T-helper 2 cell (primary cell): ENCODE measurements around the gene C10orf105.
A peak's percentile ranks its signal among the peaks of the same experiment; 100 is the strongest.

Experiments
- DNase-seq, 5 experiments: peaks; one replicate each; pipeline versions ENCODE4 v3.0.0 to v3.0.0-alpha.2; 2012 to 2022

C10orf105 gene

GRCh38 chr10:71715860-71716259 lies 3.7 kb downstream of the C10orf105 start:
- no peak for DNase-seq

- no peak for DNase-seq
These were observed 4.6 kb downstream of the C10orf105 start for GRCh38 chr10:71715026-71715425.

GRCh38 chr10:71714592-71714991 lies 5.0 kb downstream of the C10orf105 start:
- no peak for DNase-seq

- no peak for DNase-seq
These were observed 5.6 kb downstream of the C10orf105 start for GRCh38 chr10:71714031-71714410.

- peak in 2 of 5 experiments; percentile 21 to 63 for DNase-seq
These were observed 6.2 kb downstream of the C10orf105 start for GRCh38 chr10:71713135-71714030.

GRCh38 chr10:71712572-71713134 lies 6.9 kb downstream of the C10orf105 start:
- no peak for DNase-seq

GRCh38 chr10:71712170-71712569 lies 7.4 kb downstream of the C10orf105 start:
- no peak for DNase-seq

GRCh38 chr10:71711052-71711623 lies 8.4 kb downstream of the C10orf105 start:
- no peak for DNase-seq

GRCh38 chr10:71710519-71710918 lies 9.1 kb downstream of the C10orf105 start:
- no peak for DNase-seq

GRCh38 chr10:71708897-71709882 lies 10.4 kb downstream of the C10orf105 start:
- no peak for DNase-seq

GRCh38 chr10:71708301-71708703 lies 11.3 kb downstream of the C10orf105 start:
- DNase-seq: peak; percentile 34 to 54 (median 39)

- no peak for DNase-seq
These were observed 12.3 kb downstream of the C10orf105 start for GRCh38 chr10:71707240-71707789.

GRCh38 chr10:71706216-71707121 lies 13.1 kb downstream of the C10orf105 start:
- no peak for DNase-seq

- no peak for DNase-seq
These were observed 14.0 kb downstream of the C10orf105 start for GRCh38 chr10:71705582-71705981.

- DNase-seq: no peak
These were observed 14.8 kb downstream of the C10orf105 start for GRCh38 chr10:71704816-71705215.

- DNase-seq: no peak
These were observed 16.0 kb downstream of the C10orf105 start for GRCh38 chr10:71703577-71703976.

- DNase-seq: no peak
These were observed 18.0 kb downstream of the C10orf105 start for GRCh38 chr10:71701496-71702132.

- no peak for DNase-seq
These were observed 18.7 kb downstream of the C10orf105 start for GRCh38 chr10:71700731-71701368.

GRCh38 chr10:71698737-71699136 lies 20.8 kb downstream of the C10orf105 start:
- DNase-seq: no peak
